Activated T-cell treated with anti-CD3 and anti-CD28 coated beads, Interleukin-2, amount 50 U/mL, for 72 hours (primary cell): ENCODE data around the gene C5orf24. TPM values are rescaled to one million over a fixed set of nuclear protein-coding genes. Genes with fewer than 3 reads are reported as not detected.
A peak's percentile ranks its signal among the peaks of the same experiment; 100 is the strongest.

Experiments used
- ATAC-seq, 2 donors: fragments of 150-1000 bp; cut with Tn5 transposase; replicated peaks in 1 of 2; 2 replicates each; pipeline ENCODE4 v1.10.0; 2021; ENCODE audit warnings: moderate library complexity in 2 of 2, mild to moderate bottlenecking in 1 of 2
- DNase-seq, 2 donors: peaks; one replicate each; pipeline ENCODE4 v3.0.0; 2021 to 2022; ENCODE audit warnings: mixed read lengths in 1 of 2
- H3K27ac Mint-ChIP-seq: one replicate; pipeline ENCODE4 v1.8.0; 2022; ENCODE audit warnings: mild to moderate bottlenecking, moderate library complexity, mixed read lengths
- H3K27me3 Mint-ChIP-seq: one replicate; pipeline ENCODE4 v1.8.0; 2022; ENCODE audit warnings: low read depth, mixed read lengths
- H3K36me3 Mint-ChIP-seq, 2 donors: one replicate each; pipeline ENCODE4 v1.8.0; 2022; ENCODE audit warnings: mixed read lengths in 2 of 2, mild to moderate bottlenecking in 1 of 2; ENCODE audit not compliant: insufficient read depth in 2 of 2
- H3K4me1 Mint-ChIP-seq: one replicate; pipeline ENCODE4 v1.8.0; 2022; ENCODE audit warnings: low read depth, mixed read lengths
- H3K4me3 Mint-ChIP-seq, 2 donors: one replicate each; pipeline ENCODE4 v1.8.0; 2022; ENCODE audit warnings: mild to moderate bottlenecking in 2 of 2, mixed read lengths in 2 of 2, moderate library complexity in 2 of 2
- H3K9me3 Mint-ChIP-seq, 2 donors: one replicate each; pipeline ENCODE4 v1.8.0; 2022; ENCODE audit warnings: mixed read lengths in 2 of 2
- total RNA-seq, 2 donors: library from RNA; stranded (reverse); gene quantifications; one replicate each; pipeline ENCODE4 v1.2.3, GENCODE V29; 2022

The C5orf24 gene
- total RNA-seq, 2 donors from 2014 or later = 39.4 TPM

- H3K4me3 Mint-ChIP-seq = peak overlapping the region in 1 of 2 donors; percentile 22
- DNase-seq (no peak), ATAC-seq (no peak)
- H3K4me1 Mint-ChIP-seq = peaks cover 21% of the 10 kb centered on the region
- no peaks in the 10 kb centered on the region for H3K27me3 Mint-ChIP-seq
- H3K27ac Mint-ChIP-seq = peak overlapping the region; percentile 3
- H3K36me3 Mint-ChIP-seq = peaks cover 2 to 3% of the 10 kb centered on the region in 2 donors
- H3K9me3 Mint-ChIP-seq = no peaks in the 10 kb centered on the region
Observed at GRCh38 chr5:134902071-134902801, 56.5 kb downstream of the C5orf24 start.

- peak; percentile 87 to 88 for ATAC-seq
- Mint-ChIP-seq H3K9me3 (no peaks in the 10 kb centered on the region), H3K27ac (peak within 1 kb of the TSS; percentile 100), H3K27me3 (no peaks in the 10 kb centered on the region), H3K4me1 (peaks cover 24% of the 10 kb centered on the region), H3K4me3 (peak within 1 kb of the TSS; percentile 97 to 99), H3K36me3 (peaks cover 2 to 3% of the 10 kb centered on the region in 2 donors)
- DNase-seq = peak; percentile 97 to 98
Observed at GRCh38 chr5:134904610-134905245, 59.0 kb downstream of the C5orf24 start, which contains the start of gene PCBD2. PCBD2 (plus strand) TSS chr5:134905131; CDS start chr5:134905140, 9 bp downstream.

GRCh38 chr5:134905246-134905996 lies 59.7 kb downstream of the C5orf24 start:
- Mint-ChIP-seq H3K27me3 (no peaks in the 10 kb centered on the region), H3K36me3 (peaks cover 3 to 4% of the 10 kb centered on the region in 2 donors), H3K27ac (peak overlapping the region; percentile 100), H3K9me3 (no peaks in the 10 kb centered on the region), H3K4me3 (peak overlapping the region; percentile 97 to 99), H3K4me1 (peaks cover 24% of the 10 kb centered on the region)
- DNase-seq = peak; percentile 67 to 73
- peak; percentile 14 to 26 for ATAC-seq

- Mint-ChIP-seq H3K4me1 (peaks cover 24% of the 10 kb centered on the region), H3K27ac (peak overlapping the region; percentile 75), H3K4me3 (peak overlapping the region; percentile 63 to 67), H3K9me3 (no peaks in the 10 kb centered on the region), H3K27me3 (no peaks in the 10 kb centered on the region), H3K36me3 (peaks cover 3 to 4% of the 10 kb centered on the region in 2 donors)
- DNase-seq = no peak
- ATAC-seq = no peak
Observed at GRCh38 chr5:134906811-134907210, 61.0 kb downstream of the C5orf24 start.

Other genes starting within 250 kb of the C5orf24 start
- gene SAR1B, start 213.1 kb upstream of the C5orf24 start, total RNA-seq = 10 to 100 TPM; 68.7 to 85.0 TPM
- gene SEC24A, start 197.2 kb upstream of the C5orf24 start, total RNA-seq = 10 to 100 TPM; 32.0 to 49.5 TPM
- gene CAMLG, start 107.4 kb upstream of the C5orf24 start, total RNA-seq = 10 to 100 TPM; 55.0 to 61.9 TPM
- gene DDX46, start 87.2 kb upstream of the C5orf24 start, total RNA-seq = 10 to 100 TPM; 81.9 to 93.2 TPM
- gene TXNDC15, start 28.4 kb downstream of the C5orf24 start, total RNA-seq = 10 to 100 TPM; 46.9 TPM
- gene PCBD2, start 59.2 kb downstream of the C5orf24 start, total RNA-seq = 10 to 100 TPM; 22.1 to 22.2 TPM
- 1 to 10 TPM in 1 of 2 donors, under 1 TPM in 1; 0.79 to 1.1 TPM for gene CATSPER3, start 121.9 kb downstream of the C5orf24 start, total RNA-seq
- gene PITX1, start 188.3 kb downstream of the C5orf24 start, total RNA-seq = under 1 TPM; 0.50 to 0.76 TPM